DND-41 (cell line): ENCODE data around the gene HMGCL.
"Not testable (repeated sequence)": the region's sequence is repeated elsewhere in the genome, so short reads cannot be mapped to it uniquely, and the experiment has no call there.

Source experiments
- ATAC-seq: fragments of 200-7000 bp; cut with Tn5 transposase; 3 replicates; pipeline ENCODE4 v1.9.1; 2021; ENCODE audit warnings: low read depth; ENCODE audit not compliant: insufficient read depth
- DNase-seq: peaks from one replicate; pipeline ENCODE4 v3.0.0-alpha.2; 2020
- H2AFZ ChIP-seq: 2 replicates; pipeline ENCODE4 v1.6.0; 2012; ENCODE audit warnings: low read depth, low read length
- H3K27ac ChIP-seq: 2 replicates; pipeline ENCODE4 v1.5.1; 2012; ENCODE audit warnings: low read length, inconsistent platforms
- H3K27me3 ChIP-seq: fragments of 200-600 bp; sonication (generic); 2 replicates; pipeline ENCODE4 v1.6.0; 2012; ENCODE audit warnings: low read length, mild to moderate bottlenecking, inconsistent platforms; ENCODE audit not compliant: insufficient read depth, poor library complexity
- H3K36me3 ChIP-seq: 2 replicates; pipeline ENCODE4 v1.5.1; 2012; ENCODE audit warnings: low read length, inconsistent platforms; ENCODE audit not compliant: insufficient read depth
- H3K4me1 ChIP-seq: 2 replicates; pipeline ENCODE4 v1.5.1; 2012; ENCODE audit warnings: mild to moderate bottlenecking, low read length; ENCODE audit not compliant: insufficient read depth
- H3K4me2 ChIP-seq: 2 replicates; pipeline ENCODE4 v1.6.0; 2012; ENCODE audit warnings: mild to moderate bottlenecking, moderate library complexity, low read length, inconsistent platforms; ENCODE audit not compliant: insufficient read depth
- H3K4me3 ChIP-seq, 2 experiments: fragments of 200-600 bp in 1 of 2; shearing (Covaris generic) in 1 of 2; 2 replicates each; pipeline ENCODE4 v1.5.1; 2012 to 2016; ENCODE audit warnings: inconsistent platforms in 2 of 2, low read length in 2 of 2, mild to moderate bottlenecking in 2 of 2, low read depth in 1 of 2, moderate library complexity in 1 of 2
- H3K79me2 ChIP-seq: 2 replicates; pipeline ENCODE4 v1.6.0; 2012; ENCODE audit warnings: low read length, inconsistent platforms; ENCODE audit not compliant: insufficient read depth
- H3K9ac ChIP-seq: 2 replicates; pipeline ENCODE4 v1.6.0; 2012; ENCODE audit warnings: low read depth, mild to moderate bottlenecking, inconsistent platforms, low read length, moderate library complexity
- H3K9me3 ChIP-seq: 2 replicates; pipeline ENCODE4 v1.5.1; 2012; ENCODE audit warnings: low read length, moderate library complexity, mild to moderate bottlenecking, inconsistent platforms; ENCODE audit not compliant: insufficient read depth, severe bottlenecking
- H4K20me1 ChIP-seq: 2 replicates; pipeline ENCODE4 v1.6.0; 2012; ENCODE audit warnings: low read length; ENCODE audit not compliant: insufficient read depth
- CTCF ChIP-seq: IDR thresholded peaks from 2 replicates; pipeline ENCODE4 v1.5.1; 2012; ENCODE audit warnings: borderline replicate concordance, low read length, moderate library complexity, mild to moderate bottlenecking; ENCODE audit not compliant: poor library complexity, severe bottlenecking; ENCODE audit errors: extremely low read depth
- EZH2 ChIP-seq: IDR thresholded peaks from 3 replicates; pipeline ENCODE4 v1.6.1; 2012; ENCODE audit warnings: borderline replicate concordance, low read depth, mild to moderate bottlenecking, moderate library complexity, low read length, inconsistent platforms; ENCODE audit not compliant: severe bottlenecking

Gene HMGCL

GRCh38 chr1:23836037-23836436 is 10.8 kb upstream of the HMGCL start:
- TF ChIP-seq CTCF: no peak
- TF ChIP-seq EZH2: no peak
- no peak overlapping the region for H3K4me2 ChIP-seq
- no peak for ATAC-seq
- H3K9me3 ChIP-seq: no peaks in the 10 kb centered on the region
- no peaks in the 10 kb centered on the region for H3K79me2 ChIP-seq
- peaks cover 14% of the 10 kb centered on the region for H3K4me1 ChIP-seq
- no peak overlapping the region for H3K4me3 ChIP-seq
- peaks cover 3% of the 10 kb centered on the region for H3K27me3 ChIP-seq
- DNase-seq: no peak
- no peak overlapping the region for H3K27ac ChIP-seq
- H2AFZ ChIP-seq: no peak overlapping the region
- H3K36me3 ChIP-seq: no peaks in the 10 kb centered on the region
- no peak overlapping the region for H3K9ac ChIP-seq
- no peaks in the 10 kb centered on the region for H4K20me1 ChIP-seq

GRCh38 chr1:23834156-23834555 is 8.9 kb upstream of the HMGCL start:
- not testable (repeated sequence) for H4K20me1 ChIP-seq, H2AFZ ChIP-seq, H3K27ac ChIP-seq, H3K9ac ChIP-seq, ATAC-seq, DNase-seq, H3K9me3 ChIP-seq, H3K4me3 ChIP-seq, H3K27me3 ChIP-seq, H3K4me2 ChIP-seq, H3K36me3 ChIP-seq, H3K79me2 ChIP-seq
- peaks cover 14% of the 10 kb centered on the region for H3K4me1 ChIP-seq

- Histone ChIP-seq H3K9ac (no peak overlapping the region), H3K4me3 (no peak overlapping the region), H3K4me2 (no peak overlapping the region), H2AFZ (no peak overlapping the region), H3K9me3 (no peaks in the 10 kb centered on the region), H3K27me3 (peaks cover 3% of the 10 kb centered on the region), H3K36me3 (no peaks in the 10 kb centered on the region), H3K27ac (no peak overlapping the region), H4K20me1 (no peaks in the 10 kb centered on the region), H3K79me2 (peaks cover 15% of the 10 kb centered on the region), H3K4me1 (peaks cover 20% of the 10 kb centered on the region)
- TF ChIP-seq CTCF: no peak
- TF ChIP-seq EZH2: no peak
- no peak for ATAC-seq
- no peak for DNase-seq
These were observed 2.5 kb upstream of the HMGCL start for GRCh38 chr1:23827717-23828116.

- not testable (repeated sequence) for H4K20me1 ChIP-seq, H3K9me3 ChIP-seq, H3K4me3 ChIP-seq, H3K4me2 ChIP-seq, H3K36me3 ChIP-seq, ATAC-seq, DNase-seq, H3K27ac ChIP-seq, H3K27me3 ChIP-seq, H3K9ac ChIP-seq
- Histone ChIP-seq H3K4me1 (peaks cover 20% of the 10 kb centered on the region), H2AFZ (0 out of 2 replicates have a peak overlapping the region, but pooled peaks have one; percentile 86), H3K79me2 (peaks cover 15% of the 10 kb centered on the region)
These were observed 1.4 kb upstream of the HMGCL start for GRCh38 chr1:23826590-23826989.
